Measurements from ENCODE around the gene TRPM4. TPM values are rescaled to one million over a fixed set of nuclear protein-coding genes. Genes with fewer than 3 reads are reported as not detected.

The TRPM4 gene
- total and polyA plus RNA-seq, 2 of the 13 experiments (the other 11 are each of a cell fraction or from before 2014, with no cell fraction given) = 1.9 to 4.3 TPM

DNA sequence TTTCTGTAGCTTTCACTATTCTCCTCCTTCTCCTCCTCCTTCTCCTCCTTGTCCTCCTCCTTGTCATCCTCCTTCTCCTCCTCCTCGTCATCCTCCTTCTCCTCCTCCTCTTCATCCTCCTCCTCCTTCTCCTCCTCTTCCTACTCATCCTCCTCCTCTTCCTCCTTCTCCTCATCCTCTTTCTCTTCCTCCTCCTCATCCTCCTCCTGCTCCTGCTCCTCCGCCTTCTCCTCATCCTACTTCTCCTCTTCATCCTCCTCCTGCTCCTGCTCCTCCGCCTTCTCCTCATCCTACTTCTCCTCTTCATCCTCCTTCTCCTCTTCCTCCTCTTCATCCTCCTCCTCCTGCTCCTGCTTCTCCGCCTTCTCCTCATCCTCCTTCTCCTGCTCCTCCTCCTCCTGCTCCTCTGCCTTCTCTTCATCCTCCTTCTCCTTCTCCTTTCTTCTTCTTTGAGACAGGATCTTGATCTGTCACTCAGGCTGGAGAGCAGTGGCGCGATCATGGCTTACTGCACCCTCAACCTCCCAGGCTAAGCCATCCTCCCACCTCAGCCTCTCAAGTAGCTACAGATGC, 36.3 kb downstream of the TRPM4 start:
- FAIRE-seq = no peak
- Histone ChIP-seq H3K4me1 (ENCODE audit: insufficient read depth, low read length) (no peaks in the 10 kb centered on the region), H2AFZ (ENCODE audit: low read length) (no peak overlapping the region), H3K27me3 (ENCODE audit: control insufficient read depth in 1 of 2, insufficient read depth in 2 of 2, low read length in 2 of 2) (no peaks in the 10 kb centered on the region), H3K79me2 (ENCODE audit: insufficient read depth, low read length) (no peaks in the 10 kb centered on the region), H3K9me3 (ENCODE audit: low read length) (no peaks in the 10 kb centered on the region), H3K4me3 (replicated peaks in 1 of 3; ENCODE audit: insufficient read depth in 1 of 3, low read depth in 2 of 3, low read length in 3 of 3) (no peak overlapping the region), H4K20me1 (ENCODE audit: insufficient read depth, low read length) (no peaks in the 10 kb centered on the region), H3K27ac (ENCODE audit: extremely low read length, insufficient read depth, low read length) (no peak overlapping the region), H3K9ac (ENCODE audit: insufficient read depth, low read depth, low read length) (no peak overlapping the region), H3K36me3 (replicated peaks in 1 of 2; ENCODE audit: control insufficient read depth in 1 of 2, insufficient read depth in 2 of 2, low read length in 2 of 2) (no peaks in the 10 kb centered on the region), H3K4me2 (ENCODE audit: low read depth, low read length) (no peak overlapping the region)
- BruUV-seq (replicated peaks) = no TSS peak
- WGBS (ENCODE audit: low lambda C conversion rate) = 89% methylated on average over 6 of the region's 6 CpGs
- intact Hi-C loops (cut with micrococcal nuclease; ENCODE audit: unreplicated experiment) = no loop called here
- ChIA-PET CTCF (ENCODE audit: low intra/inter-chr PET ratio, low total read pairs) (no interaction called here), POLR2A (interaction anchor here (1.4 kb wide), 1 partner anchor 8 kb away, joined by 3 read pairs; no protein-coding TSS in a partner anchor)
- DNase-seq (ENCODE audit: low spot score) = no peak
- in situ Hi-C loops (cut with HindIII; ENCODE audit: extremely low pct_ligation_motif_present, low pct_unique_long_range_greater_than_20kb) = loop anchor here (10.0 kb wide), 1 partner anchor 99 kb away; no protein-coding TSS in a partner anchor
- no peak for ATAC-seq
- TF ChIP-seq LCORL (IDR thresholded peaks at IDR 0.05) (no peak), LCORL (CRISPR knock-in tag; IDR thresholded peaks at IDR 0.05) (no peak), FOXK1 (CRISPR knock-in tag; IDR thresholded peaks at IDR 0.05; ENCODE audit: borderline replicate concordance, low read depth) (no peak)

DNA sequence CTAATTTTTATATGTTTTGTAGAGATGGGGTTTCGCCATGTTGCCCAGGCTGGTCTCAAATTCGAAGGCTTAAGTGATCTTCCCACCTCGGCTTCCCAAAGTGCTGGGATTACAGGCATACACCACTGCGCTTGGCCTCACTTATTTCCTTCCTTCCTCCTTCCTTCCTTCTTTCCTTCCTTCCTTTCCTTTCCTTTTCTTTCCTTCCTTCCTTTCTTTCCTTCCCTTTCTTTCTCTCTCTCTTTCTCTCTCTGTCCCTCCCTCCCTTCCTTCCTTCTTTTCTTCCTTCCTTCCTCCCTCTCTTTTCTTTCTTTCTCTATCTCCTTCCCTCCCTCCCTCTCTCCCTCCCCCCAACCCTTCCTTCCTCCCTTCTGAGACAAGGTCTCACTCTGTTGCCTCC, 36.8 kb downstream of the TRPM4 start:
- DNase-seq (ENCODE audit: low spot score) = no peak
- no peak for FAIRE-seq
- Histone ChIP-seq H3K79me2 (ENCODE audit: insufficient read depth, low read length) (no peaks in the 10 kb centered on the region), H4K20me1 (ENCODE audit: insufficient read depth, low read length) (no peaks in the 10 kb centered on the region), H3K27me3 (ENCODE audit: control insufficient read depth in 1 of 2, insufficient read depth in 2 of 2, low read length in 2 of 2) (no peaks in the 10 kb centered on the region), H3K27ac (ENCODE audit: extremely low read length, insufficient read depth, low read length) (no peak overlapping the region), H3K36me3 (replicated peaks in 1 of 2; ENCODE audit: control insufficient read depth in 1 of 2, insufficient read depth in 2 of 2, low read length in 2 of 2) (no peaks in the 10 kb centered on the region), H3K9ac (ENCODE audit: insufficient read depth, low read depth, low read length) (no peak overlapping the region), H2AFZ (ENCODE audit: low read length) (no peak overlapping the region), H3K4me1 (ENCODE audit: insufficient read depth, low read length) (no peaks in the 10 kb centered on the region), H3K9me3 (ENCODE audit: low read length) (no peaks in the 10 kb centered on the region), H3K4me2 (ENCODE audit: low read depth, low read length) (no peak overlapping the region), H3K4me3 (replicated peaks in 1 of 3; ENCODE audit: insufficient read depth in 1 of 3, low read depth in 2 of 3, low read length in 3 of 3) (no peak overlapping the region)
- BruUV-seq (replicated peaks) = no TSS peak
- intact Hi-C loops (cut with micrococcal nuclease; ENCODE audit: unreplicated experiment) = no loop called here
- TF ChIP-seq, protein P1, sequence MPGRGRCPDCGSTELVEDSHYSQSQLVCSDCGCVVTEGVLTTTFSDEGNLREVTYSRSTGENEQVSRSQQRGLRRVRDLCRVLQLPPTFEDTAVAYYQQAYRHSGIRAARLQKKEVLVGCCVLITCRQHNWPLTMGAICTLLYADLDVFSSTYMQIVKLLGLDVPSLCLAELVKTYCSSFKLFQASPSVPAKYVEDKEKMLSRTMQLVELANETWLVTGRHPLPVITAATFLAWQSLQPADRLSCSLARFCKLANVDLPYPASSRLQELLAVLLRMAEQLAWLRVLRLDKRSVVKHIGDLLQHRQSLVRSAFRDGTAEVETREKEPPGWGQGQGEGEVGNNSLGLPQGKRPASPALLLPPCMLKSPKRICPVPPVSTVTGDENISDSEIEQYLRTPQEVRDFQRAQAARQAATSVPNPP (CRISPR knock-in tag; IDR thresholded peaks at IDR 0.05) = no peak
- no peak for TF ChIP-seq STAG1 (CRISPR knock-in tag; IDR thresholded peaks at IDR 0.05)
- TF ChIP-seq TOE1 (CRISPR knock-in tag; IDR thresholded peaks at IDR 0.05) = no peak
- no peak for ATAC-seq
- in situ Hi-C loops (cut with HindIII; ENCODE audit: extremely low pct_ligation_motif_present, low pct_unique_long_range_greater_than_20kb) = loop anchor here (10.0 kb wide), 1 partner anchor 100 kb away; no protein-coding TSS in a partner anchor
- POLR2A ChIA-PET = interaction anchor here (1.4 kb wide), 1 partner anchor 9 kb away, joined by 3 read pairs; no protein-coding TSS in a partner anchor
- WGBS (ENCODE audit: low lambda C conversion rate) = 76% methylated on average over 4 of the region's 4 CpGs
- CTCF ChIA-PET (ENCODE audit: low intra/inter-chr PET ratio, low total read pairs) = no interaction called here

Data from HepG2 (cell line).